ENCODE data around the gene KRTAP8-1. TPM values are rescaled to one million over a fixed set of nuclear protein-coding genes. Genes with fewer than 3 reads are reported as not detected.

Gene KRTAP8-1
- total and polyA plus RNA-seq, 2 donors (not counting 1 experiment from before 2014, with no cell fraction given) = not detected

GRCh38 chr21:30779249-30779648 is 33.8 kb downstream of the KRTAP8-1 start:
- no peaks in the 10 kb centered on the region for H4K20me1 ChIP-seq (ENCODE audit: control insufficient read depth, insufficient read depth, low read length, poor library complexity, severe bottlenecking)
- Mint-ChIP-seq H3K9me3 (ENCODE audit: insufficient read depth) (peaks cover 2% of the 10 kb centered on the region), H3K27ac (no peak overlapping the region), H3K4me3 (no peak overlapping the region), H3K27me3 (no peaks in the 10 kb centered on the region), H3K4me1 (no peaks in the 10 kb centered on the region)
- H3K36me3 ChIP-seq (replicated peaks in 1 of 2; ENCODE audit: control extremely low read depth in 1 of 2, control insufficient read depth in 1 of 2, extremely low read depth in 1 of 2, insufficient read depth in 2 of 2, low read length in 1 of 2) = no peaks in the 10 kb centered on the region
- POLR2A ChIA-PET = no interaction called here
- intact Hi-C loops (cut with micrococcal nuclease) = no loop called here
- no peak overlapping the region for H3K27ac ChIP-seq (ENCODE audit: low read length in 2 of 2)
- WGBS (ENCODE audit: insufficient coverage) = no CpG with 5 or more reads among the region's 1 CpG
- no peaks in the 10 kb centered on the region for H3K27me3 ChIP-seq (replicated peaks in 1 of 4; ENCODE audit: control extremely low read depth in 1 of 4, control insufficient read depth in 3 of 4, insufficient read depth in 4 of 4, low read length in 3 of 4)
- no peaks in the 10 kb centered on the region for H3K9me3 ChIP-seq (ENCODE audit: control extremely low read depth in 1 of 3, control insufficient read depth in 2 of 3, insufficient read depth in 1 of 3, low read length in 2 of 3)
- TF ChIP-seq EZH2 (IDR thresholded peaks at IDR 0.05; ENCODE audit: borderline replicate concordance, insufficient read depth, low read depth, low read length, poor library complexity, severe bottlenecking) (no peak), CTCF (IDR thresholded peaks at IDR 0.05) (no peak)
- DNase-seq = no peak
- no peak overlapping the region for H2AFZ ChIP-seq (ENCODE audit: insufficient read depth, low read depth, low read length, poor library complexity, severe bottlenecking)
- no peaks in the 10 kb centered on the region for H3K4me1 ChIP-seq (ENCODE audit: control insufficient read depth in 2 of 2, insufficient read depth in 2 of 2, low read length in 2 of 2)
- H3K79me2 ChIP-seq (ENCODE audit: control insufficient read depth, insufficient read depth, low read length) = no peaks in the 10 kb centered on the region
- ATAC-seq (ENCODE audit: low read depth) = no peak
- no peak overlapping the region for H3K4me3 ChIP-seq (ENCODE audit: control extremely low read depth in 1 of 5, extremely low read depth in 1 of 5, insufficient read depth in 1 of 5, low read depth in 2 of 5, low read length in 4 of 5)
- CTCF ChIA-PET = no interaction called here
- H3K4me2 ChIP-seq (replicated peaks; ENCODE audit: low read depth, low read length, poor library complexity, severe bottlenecking) = no peak overlapping the region
- H3K9ac ChIP-seq (ENCODE audit: low read length) = no peak overlapping the region

- DNase-seq (no peak), ATAC-seq (ENCODE audit: low read depth) (no peak)
- Histone ChIP-seq H3K27ac (ENCODE audit: low read length in 2 of 2) (no peak overlapping the region), H3K79me2 (ENCODE audit: control insufficient read depth, insufficient read depth, low read length) (no peaks in the 10 kb centered on the region), H3K4me2 (replicated peaks; ENCODE audit: low read depth, low read length, poor library complexity, severe bottlenecking) (no peak overlapping the region), H3K36me3 (replicated peaks in 1 of 2; ENCODE audit: control extremely low read depth in 1 of 2, control insufficient read depth in 1 of 2, extremely low read depth in 1 of 2, insufficient read depth in 2 of 2, low read length in 1 of 2) (no peaks in the 10 kb centered on the region), H3K4me3 (ENCODE audit: control extremely low read depth in 1 of 5, extremely low read depth in 1 of 5, insufficient read depth in 1 of 5, low read depth in 2 of 5, low read length in 4 of 5) (no peak overlapping the region), H3K4me1 (ENCODE audit: control insufficient read depth in 2 of 2, insufficient read depth in 2 of 2, low read length in 2 of 2) (no peaks in the 10 kb centered on the region), H2AFZ (ENCODE audit: insufficient read depth, low read depth, low read length, poor library complexity, severe bottlenecking) (no peak overlapping the region), H3K27me3 (replicated peaks in 1 of 4; ENCODE audit: control extremely low read depth in 1 of 4, control insufficient read depth in 3 of 4, insufficient read depth in 4 of 4, low read length in 3 of 4) (no peaks in the 10 kb centered on the region), H3K9me3 (ENCODE audit: control extremely low read depth in 1 of 3, control insufficient read depth in 2 of 3, insufficient read depth in 1 of 3, low read length in 2 of 3) (no peaks in the 10 kb centered on the region), H4K20me1 (ENCODE audit: control insufficient read depth, insufficient read depth, low read length, poor library complexity, severe bottlenecking) (no peaks in the 10 kb centered on the region), H3K9ac (ENCODE audit: low read length) (no peak overlapping the region)
- no peak overlapping the region for H3K4me3 Mint-ChIP-seq
- no peaks in the 10 kb centered on the region for H3K4me1 Mint-ChIP-seq
- POLR2A ChIA-PET = no interaction called here
- H3K27ac Mint-ChIP-seq = no peak overlapping the region
- no CpG with 5 or more reads among the region's 4 CpGs for WGBS (ENCODE audit: insufficient coverage)
- CTCF ChIA-PET = no interaction called here
- no peak for TF ChIP-seq CTCF (IDR thresholded peaks at IDR 0.05)
- TF ChIP-seq EZH2 (IDR thresholded peaks at IDR 0.05; ENCODE audit: borderline replicate concordance, insufficient read depth, low read depth, low read length, poor library complexity, severe bottlenecking) = no peak
- no peaks in the 10 kb centered on the region for H3K27me3 Mint-ChIP-seq
- intact Hi-C loops (cut with micrococcal nuclease) = no loop called here
- no peaks in the 10 kb centered on the region for H3K9me3 Mint-ChIP-seq (ENCODE audit: insufficient read depth)
These were observed 43.2 kb downstream of the KRTAP8-1 start for GRCh38 chr21:30769724-30770431.
